ENCODE data around the gene KCP.

DNA sequence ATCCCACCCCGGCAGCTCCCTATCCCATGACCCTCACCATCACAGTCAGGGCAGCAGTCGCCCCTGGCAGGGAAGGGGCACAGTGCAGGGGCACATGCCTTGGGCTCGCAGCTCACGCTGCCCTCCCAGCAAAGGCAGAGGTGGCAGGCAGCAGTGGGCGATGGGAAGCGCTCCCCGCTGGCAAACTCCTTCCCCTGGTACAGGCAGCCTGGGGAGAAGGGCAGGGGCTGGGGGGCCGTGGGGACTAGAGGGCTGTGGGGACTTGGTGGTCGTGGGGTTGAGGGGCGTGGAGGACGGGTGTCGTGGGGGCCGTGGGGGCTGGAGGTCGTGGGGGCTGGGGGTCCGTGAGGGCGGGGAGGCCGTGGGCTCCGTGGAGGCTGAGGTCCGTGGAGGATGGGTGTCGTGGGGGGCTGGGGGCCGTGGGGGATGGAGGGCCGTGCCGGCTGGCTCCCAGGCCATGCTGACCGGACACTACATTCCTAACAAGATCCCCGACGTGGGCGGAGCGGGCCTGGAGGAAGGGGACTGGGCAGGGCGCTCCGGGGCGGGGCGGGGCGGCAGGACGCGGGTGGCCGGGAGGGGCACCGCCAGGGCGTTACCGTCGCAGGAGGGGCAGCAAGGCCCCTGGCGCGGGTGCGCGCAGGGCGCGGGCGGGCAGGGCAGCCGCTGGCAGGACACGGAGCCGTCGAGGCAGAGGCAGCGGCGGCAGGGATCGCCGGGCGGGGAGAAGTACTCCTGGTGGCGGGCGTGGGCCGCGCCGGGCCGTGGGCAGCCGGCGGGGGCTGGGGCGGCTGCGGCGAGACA lies 20.0 kb downstream of the KCP start:
- TF ChIP-seq EZH2 (IDR thresholded peaks at IDR 0.05) (no peak), ZFX (IDR thresholded peaks at IDR 0.05) (0 out of 2 replicates have a peak, but pooled peaks have one; percentile 41), CEBPB (IDR thresholded peaks at IDR 0.05; ENCODE audit: low read depth) (no peak), REST (IDR thresholded peaks at IDR 0.05; ENCODE audit: low read depth) (no peak), POLR2AphosphoS5 (IDR thresholded peaks at IDR 0.05; ENCODE audit: low read depth, low read length) (peak; percentile 75)
- TF ChIP-seq, protein P1, sequence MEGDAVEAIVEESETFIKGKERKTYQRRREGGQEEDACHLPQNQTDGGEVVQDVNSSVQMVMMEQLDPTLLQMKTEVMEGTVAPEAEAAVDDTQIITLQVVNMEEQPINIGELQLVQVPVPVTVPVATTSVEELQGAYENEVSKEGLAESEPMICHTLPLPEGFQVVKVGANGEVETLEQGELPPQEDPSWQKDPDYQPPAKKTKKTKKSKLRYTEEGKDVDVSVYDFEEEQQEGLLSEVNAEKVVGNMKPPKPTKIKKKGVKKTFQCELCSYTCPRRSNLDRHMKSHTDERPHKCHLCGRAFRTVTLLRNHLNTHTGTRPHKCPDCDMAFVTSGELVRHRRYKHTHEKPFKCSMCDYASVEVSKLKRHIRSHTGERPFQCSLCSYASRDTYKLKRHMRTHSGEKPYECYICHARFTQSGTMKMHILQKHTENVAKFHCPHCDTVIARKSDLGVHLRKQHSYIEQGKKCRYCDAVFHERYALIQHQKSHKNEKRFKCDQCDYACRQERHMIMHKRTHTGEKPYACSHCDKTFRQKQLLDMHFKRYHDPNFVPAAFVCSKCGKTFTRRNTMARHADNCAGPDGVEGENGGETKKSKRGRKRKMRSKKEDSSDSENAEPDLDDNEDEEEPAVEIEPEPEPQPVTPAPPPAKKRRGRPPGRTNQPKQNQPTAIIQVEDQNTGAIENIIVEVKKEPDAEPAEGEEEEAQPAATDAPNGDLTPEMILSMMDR (IDR thresholded peaks at IDR 0.05 in 2 of 3, conservative IDR thresholded peaks at IDR 0.05 in 1 of 3; ENCODE audit: borderline replicate concordance in 1 of 3, insufficient read depth in 1 of 3, low read depth in 2 of 3, low read length in 2 of 3), result no peak

Data from HCT116 (cell line).